ENCODE data around the gene TPSAB1. TPM values are rescaled to one million over a fixed set of nuclear protein-coding genes. Genes with fewer than 3 reads are reported as not detected.

Gene TPSAB1
- polyA plus RNA-seq, 3 donors = not detected

DNA sequence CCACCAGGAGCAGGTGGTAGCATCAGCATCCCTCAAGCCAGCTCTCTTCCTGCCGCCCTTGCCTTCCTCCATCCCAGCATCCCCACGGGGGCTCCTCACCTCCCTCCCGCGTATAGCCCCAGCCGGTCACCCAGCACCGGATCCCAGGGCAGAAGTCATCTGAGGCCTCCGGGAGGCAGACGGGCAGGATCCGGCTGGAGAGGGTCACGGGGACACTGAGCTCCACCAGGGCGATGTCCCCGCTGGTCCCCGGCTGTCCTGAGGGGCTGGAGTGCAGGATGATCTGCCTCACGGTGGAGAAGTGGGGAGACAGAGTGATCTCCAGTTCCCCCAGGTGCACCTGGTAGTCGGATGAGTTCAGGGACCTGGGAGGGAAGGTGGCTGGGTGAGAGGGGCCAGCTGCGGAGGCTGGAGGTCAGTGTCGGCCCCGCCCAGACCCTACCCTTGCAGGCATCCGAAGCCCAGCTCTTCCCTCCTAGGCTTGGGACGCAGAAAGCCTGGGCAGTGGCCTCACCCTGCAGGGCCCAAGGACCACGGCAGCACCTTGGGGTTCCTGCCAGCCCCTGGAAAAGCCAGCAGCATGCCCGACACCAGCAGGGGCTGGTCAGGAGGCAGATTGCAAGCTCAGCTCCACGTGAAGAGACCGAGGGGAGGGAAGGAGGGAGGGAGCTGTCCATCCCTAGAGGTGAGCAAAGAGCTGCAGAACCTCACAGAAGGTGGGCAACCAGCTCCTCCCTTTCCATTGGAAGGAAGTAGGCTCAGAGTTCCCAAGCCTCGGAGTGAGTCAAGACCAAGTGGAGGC lies 17.8 kb upstream of the TPSAB1 start:
- WGBS (ENCODE audit: insufficient coverage) = 75% methylated on average over 17 of the region's 25 CpGs
- H3K4me1 Mint-ChIP-seq = no peaks in the 10 kb centered on the region
- TF ChIP-seq, protein P1, sequence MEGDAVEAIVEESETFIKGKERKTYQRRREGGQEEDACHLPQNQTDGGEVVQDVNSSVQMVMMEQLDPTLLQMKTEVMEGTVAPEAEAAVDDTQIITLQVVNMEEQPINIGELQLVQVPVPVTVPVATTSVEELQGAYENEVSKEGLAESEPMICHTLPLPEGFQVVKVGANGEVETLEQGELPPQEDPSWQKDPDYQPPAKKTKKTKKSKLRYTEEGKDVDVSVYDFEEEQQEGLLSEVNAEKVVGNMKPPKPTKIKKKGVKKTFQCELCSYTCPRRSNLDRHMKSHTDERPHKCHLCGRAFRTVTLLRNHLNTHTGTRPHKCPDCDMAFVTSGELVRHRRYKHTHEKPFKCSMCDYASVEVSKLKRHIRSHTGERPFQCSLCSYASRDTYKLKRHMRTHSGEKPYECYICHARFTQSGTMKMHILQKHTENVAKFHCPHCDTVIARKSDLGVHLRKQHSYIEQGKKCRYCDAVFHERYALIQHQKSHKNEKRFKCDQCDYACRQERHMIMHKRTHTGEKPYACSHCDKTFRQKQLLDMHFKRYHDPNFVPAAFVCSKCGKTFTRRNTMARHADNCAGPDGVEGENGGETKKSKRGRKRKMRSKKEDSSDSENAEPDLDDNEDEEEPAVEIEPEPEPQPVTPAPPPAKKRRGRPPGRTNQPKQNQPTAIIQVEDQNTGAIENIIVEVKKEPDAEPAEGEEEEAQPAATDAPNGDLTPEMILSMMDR (IDR thresholded peaks at IDR 0.05) = no peak
- no peaks in the 10 kb centered on the region for H4K20me1 ChIP-seq (ENCODE audit: insufficient read depth, low read length)
- H3K27me3 ChIP-seq (ENCODE audit: control insufficient read depth in 2 of 2, insufficient read depth in 2 of 2, low read length in 2 of 2) = no peaks in the 10 kb centered on the region
- H3K4me2 ChIP-seq (replicated peaks; ENCODE audit: extremely low read depth, low read length, poor library complexity, severe bottlenecking) = no peak overlapping the region
- no peaks in the 10 kb centered on the region for H3K9me3 ChIP-seq (replicated peaks in 1 of 2; ENCODE audit: control insufficient read depth in 1 of 2, insufficient read depth in 1 of 2, low read length in 2 of 2)
- H3K36me3 ChIP-seq (replicated peaks in 1 of 2; ENCODE audit: control insufficient read depth in 1 of 2, insufficient read depth in 2 of 2, low read length in 2 of 2) = no peaks in the 10 kb centered on the region
- H3K9ac ChIP-seq (ENCODE audit: insufficient read depth, low read length, poor library complexity, severe bottlenecking) = no peak overlapping the region
- peak overlapping the region in 1 of 7 donors; percentile 31 for H3K27ac Mint-ChIP-seq
- no peak overlapping the region for H3K4me3 Mint-ChIP-seq
- intact Hi-C loops (cut with micrococcal nuclease) = no loop called here
- no peak overlapping the region for H3K4me3 ChIP-seq (replicated peaks in 1 of 3; ENCODE audit: low read depth in 2 of 3, low read length in 3 of 3)
- H3K9me3 Mint-ChIP-seq = peaks cover 0 to 2% (median 0%) of the 10 kb centered on the region in 7 donors
- H2AFZ ChIP-seq (ENCODE audit: insufficient read depth, low read depth, low read length, poor library complexity, severe bottlenecking) = no peak overlapping the region
- H3K27ac ChIP-seq (ENCODE audit: low read depth in 1 of 2, low read length in 2 of 2) = no peak overlapping the region
- no peaks in the 10 kb centered on the region for H3K79me2 ChIP-seq (ENCODE audit: insufficient read depth, low read length)
- H3K36me3 Mint-ChIP-seq = no peaks in the 10 kb centered on the region
- no peak for DNase-seq
- no peaks in the 10 kb centered on the region for H3K4me1 ChIP-seq (ENCODE audit: control insufficient read depth in 1 of 2, insufficient read depth in 2 of 2, low read length in 2 of 2)
- peaks cover 0 to 3% (median 0%) of the 10 kb centered on the region in 3 donors for H3K27me3 Mint-ChIP-seq (ENCODE audit: low read depth in 3 of 3)

DNA sequence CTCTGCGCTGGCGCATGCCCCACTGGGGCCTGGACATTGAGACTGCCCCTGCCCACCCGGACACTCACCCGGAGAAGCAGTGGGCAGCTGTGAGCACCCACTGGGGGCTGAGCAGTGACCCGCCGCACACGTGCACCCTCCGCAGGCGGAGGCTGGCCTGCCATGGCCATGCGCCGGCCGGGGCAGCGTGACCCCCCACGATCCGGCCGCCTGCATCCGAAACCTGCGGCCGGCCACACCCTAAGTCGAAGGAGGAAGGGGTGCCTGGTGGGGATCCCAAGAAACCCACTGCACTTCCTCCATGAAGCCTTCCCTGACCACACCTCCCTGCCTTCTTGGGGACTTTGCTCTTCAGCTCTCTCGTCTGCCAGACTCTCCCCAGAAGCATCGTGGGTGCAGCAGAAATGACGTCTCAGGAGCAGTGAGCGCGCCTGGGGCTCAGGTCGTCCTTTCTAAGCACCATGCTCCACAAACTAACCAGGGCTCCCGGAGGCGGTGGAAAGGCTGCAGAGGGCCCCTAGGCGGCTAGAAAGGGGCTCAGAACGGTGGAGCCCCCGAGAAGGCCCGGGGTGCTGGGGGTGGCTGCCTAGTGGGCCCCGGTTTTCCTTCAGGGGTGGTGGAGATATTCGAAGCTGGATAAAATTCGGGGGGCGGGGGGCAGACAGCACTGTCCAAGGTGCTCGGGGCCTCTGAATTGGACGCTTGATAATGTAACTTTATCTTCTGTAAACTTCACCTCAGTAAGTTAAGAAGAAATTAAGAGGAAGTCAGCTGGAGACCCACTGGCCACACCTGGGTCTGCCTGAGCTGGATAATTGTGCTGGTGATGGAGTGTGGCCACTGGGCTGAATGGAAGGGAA lies 16.9 kb upstream of the TPSAB1 start:
- Histone ChIP-seq H3K36me3 (replicated peaks in 1 of 2; ENCODE audit: control insufficient read depth in 1 of 2, insufficient read depth in 2 of 2, low read length in 2 of 2) (no peaks in the 10 kb centered on the region), H3K4me3 (replicated peaks in 1 of 3; ENCODE audit: low read depth in 2 of 3, low read length in 3 of 3) (no peak overlapping the region), H4K20me1 (ENCODE audit: insufficient read depth, low read length) (no peaks in the 10 kb centered on the region), H3K27ac (ENCODE audit: low read depth in 1 of 2, low read length in 2 of 2) (no peak overlapping the region), H2AFZ (ENCODE audit: insufficient read depth, low read depth, low read length, poor library complexity, severe bottlenecking) (no peak overlapping the region), H3K4me1 (ENCODE audit: control insufficient read depth in 1 of 2, insufficient read depth in 2 of 2, low read length in 2 of 2) (no peaks in the 10 kb centered on the region), H3K9ac (ENCODE audit: insufficient read depth, low read length, poor library complexity, severe bottlenecking) (no peak overlapping the region), H3K9me3 (replicated peaks in 1 of 2; ENCODE audit: control insufficient read depth in 1 of 2, insufficient read depth in 1 of 2, low read length in 2 of 2) (no peaks in the 10 kb centered on the region), H3K4me2 (replicated peaks; ENCODE audit: extremely low read depth, low read length, poor library complexity, severe bottlenecking) (no peak overlapping the region), H3K79me2 (ENCODE audit: insufficient read depth, low read length) (no peaks in the 10 kb centered on the region), H3K27me3 (ENCODE audit: control insufficient read depth in 2 of 2, insufficient read depth in 2 of 2, low read length in 2 of 2) (no peaks in the 10 kb centered on the region)
- peak overlapping the region in 1 of 7 donors; percentile 17 for H3K27ac Mint-ChIP-seq
- WGBS (ENCODE audit: insufficient coverage) = 87% methylated on average over 29 of the region's 38 CpGs
- H3K9me3 Mint-ChIP-seq = peaks cover 0 to 2% (median 0%) of the 10 kb centered on the region in 7 donors
- TF ChIP-seq, protein P1 (IDR thresholded peaks at IDR 0.05) = no peak
- H3K36me3 Mint-ChIP-seq = no peaks in the 10 kb centered on the region
- intact Hi-C loops (cut with micrococcal nuclease) = no loop called here
- DNase-seq = no peak
- no peak overlapping the region for H3K4me3 Mint-ChIP-seq
- H3K4me1 Mint-ChIP-seq = no peaks in the 10 kb centered on the region
- peaks cover 0 to 3% (median 0%) of the 10 kb centered on the region in 3 donors for H3K27me3 Mint-ChIP-seq (ENCODE audit: low read depth in 3 of 3)
